Liver (tissue), 9 donors: ENCODE data around the gene RBMS3. TPM values are rescaled to one million over a fixed set of nuclear protein-coding genes. Genes with fewer than 3 reads are reported as not detected.

Experiments
- DNase-seq: peaks from one replicate; pipeline ENCODE4 v3.0.0-alpha.2; 2017; ENCODE audit warnings: low spot score
- H3K27ac ChIP-seq, 2 donors: one replicate each; pipeline ENCODE4 v1.7.0; 2013; ENCODE audit warnings: inconsistent platforms in 2 of 2, low read length in 2 of 2, control low read depth in 1 of 2, low read depth in 1 of 2, mild to moderate bottlenecking in 1 of 2
- H3K27me3 ChIP-seq, 4 donors: one replicate each; pipeline versions ENCODE4 v1.6.1 to v1.7.0; 2013; ENCODE audit warnings: low read length in 3 of 4, inconsistent platforms in 1 of 4, mild to moderate bottlenecking in 1 of 4, moderate library complexity in 1 of 4; ENCODE audit not compliant: control insufficient read depth in 4 of 4, insufficient read depth in 4 of 4
- H3K36me3 ChIP-seq, 4 donors: one replicate each; pipeline versions ENCODE4 v1.6.1 to v1.7.0; 2013; ENCODE audit warnings: low read length in 3 of 4, mild to moderate bottlenecking in 3 of 4, low read depth in 1 of 4, moderate library complexity in 1 of 4; ENCODE audit not compliant: control insufficient read depth in 4 of 4, insufficient read depth in 3 of 4
- H3K4me1 ChIP-seq, 4 donors: one replicate each; pipeline versions ENCODE4 v1.6.1 to v1.7.0; 2013; ENCODE audit warnings: low read length in 3 of 4, mild to moderate bottlenecking in 3 of 4, moderate library complexity in 1 of 4; ENCODE audit not compliant: control insufficient read depth in 4 of 4, insufficient read depth in 4 of 4
- H3K4me3 ChIP-seq, 3 donors: one replicate each; pipeline versions ENCODE4 v1.6.1 to v1.7.0; 2013; ENCODE audit warnings: low read length in 3 of 3, control low read depth in 1 of 3, low read depth in 1 of 3, mild to moderate bottlenecking in 1 of 3
- H3K9ac ChIP-seq, 2 donors: one replicate each; pipeline ENCODE4 v1.7.0; 2013; ENCODE audit warnings: low read length in 2 of 2, mild to moderate bottlenecking in 2 of 2, moderate library complexity in 2 of 2, control low read depth in 1 of 2, low read depth in 1 of 2
- H3K9me3 ChIP-seq, 4 donors: one replicate each; pipeline versions ENCODE4 v1.6.1 to v1.7.0; 2013; ENCODE audit warnings: low read length in 3 of 4; ENCODE audit not compliant: control insufficient read depth in 4 of 4
- FOXA2 ChIP-seq: IDR thresholded peaks from 2 replicates; pipeline ENCODE4 v1.6.1; 2016; ENCODE audit warnings: antibody characterized with exemption
- GABPA ChIP-seq, 2 donors: IDR thresholded peaks in 1 of 2; conservative IDR thresholded peaks in 1 of 2; 2 replicates each; pipeline ENCODE4 v1.6.1; 2016; ENCODE audit warnings: antibody characterized with exemption in 2 of 2, mild to moderate bottlenecking in 1 of 2, moderate library complexity in 1 of 2
- HNF4A ChIP-seq, 2 donors: conservative IDR thresholded peaks; 2 replicates each; pipeline ENCODE4 v1.6.1; 2016; ENCODE audit warnings: antibody characterized with exemption in 2 of 2, mild to moderate bottlenecking in 2 of 2
- HNF4G ChIP-seq: IDR thresholded peaks from 2 replicates; pipeline ENCODE4 v1.6.1; 2016; ENCODE audit warnings: antibody characterized with exemption
- JUND ChIP-seq, 2 donors: IDR thresholded peaks; 2 replicates each; pipeline ENCODE4 v1.6.1; 2016; ENCODE audit warnings: antibody characterized with exemption in 2 of 2
- NR2F2 ChIP-seq: IDR thresholded peaks from 2 replicates; pipeline ENCODE4 v1.6.1; 2016; ENCODE audit warnings: antibody characterized with exemption
- RAD21 ChIP-seq, 2 donors: IDR thresholded peaks; 2 replicates each; pipeline ENCODE4 v1.6.1; 2016; ENCODE audit warnings: antibody characterized with exemption in 2 of 2, mild to moderate bottlenecking in 2 of 2
- RXRA ChIP-seq, 2 donors: IDR thresholded peaks; 2 replicates each; pipeline ENCODE4 v1.6.1; 2017 to 2018; ENCODE audit warnings: antibody characterized with exemption in 2 of 2, mild to moderate bottlenecking in 1 of 2
- SP1 ChIP-seq: IDR thresholded peaks from 2 replicates; pipeline ENCODE4 v1.6.1; 2018; ENCODE audit warnings: antibody characterized with exemption, mild to moderate bottlenecking
- TAF1 ChIP-seq: conservative IDR thresholded peaks from 2 replicates; pipeline ENCODE4 v1.6.1; 2016; ENCODE audit warnings: antibody characterized with exemption, mild to moderate bottlenecking
- WGBS: extraction: QIAGEN DNeasy Blood & Tissue Kit; methylation state at CpG from one replicate; pipeline ENCODE4 v1.1.7; 2013; 5-methylcytosine and 5-hydroxymethylcytosine counted together
- polyA plus RNA-seq, 2 donors: library from polyadenylated mRNA; stranded (reverse) in 1 of 2; unstranded in 1 of 2; fragments of 200-250 nt in 1 of 2; fragments of >200 nt in 1 of 2; fragmentation: Nextera tagmentation in 1 of 2; extraction: Ambion mirVana in 1 of 2; gene quantifications; one replicate each; pipeline versions ENCODE4 v1.2.1 to v1.2.3, GENCODE V29; 2013 to 2015
- total RNA-seq, 2 donors: library from RNA; depleted of rRNA; stranded (reverse); fragments of >200 nt; gene quantifications; one replicate each; pipeline ENCODE4 v1.2.3, GENCODE V29; 2014
- TF ChIP-seq, protein P1 (sequence below): IDR thresholded peaks from 2 replicates; pipeline ENCODE4 v1.6.1; 2016; ENCODE audit warnings: antibody characterized with exemption
- TF ChIP-seq, protein P2 (sequence below): fragments of 150-350 bp; IDR thresholded peaks from 2 replicates; pipeline ENCODE4 v1.5.1; 2017; ENCODE audit warnings: improper control_type of control experiment, low read depth, low read length; ENCODE audit not compliant: missing input control
- TF ChIP-seq, protein P3 (sequence below): IDR thresholded peaks from 2 replicates; pipeline ENCODE4 v1.6.1; 2016; ENCODE audit warnings: antibody characterized with exemption
- TF ChIP-seq, protein P4 (sequence below): IDR thresholded peaks from 2 replicates; pipeline ENCODE4 v1.6.1; 2016; ENCODE audit warnings: antibody characterized with exemption, mild to moderate bottlenecking
- TF ChIP-seq, protein P5 (sequence below): IDR thresholded peaks from 2 replicates; pipeline ENCODE4 v1.6.1; 2016; ENCODE audit warnings: antibody characterized with exemption
- donor health status: healthy.
- donor health status: healthy.
- donor health status: healthy.
- donor health status: healthy.
- donor health status: healthy.

RBMS3 gene
- total and polyA plus RNA-seq, 4 donors: 1.2 to 14.9 (median 9.3) TPM

DNA sequence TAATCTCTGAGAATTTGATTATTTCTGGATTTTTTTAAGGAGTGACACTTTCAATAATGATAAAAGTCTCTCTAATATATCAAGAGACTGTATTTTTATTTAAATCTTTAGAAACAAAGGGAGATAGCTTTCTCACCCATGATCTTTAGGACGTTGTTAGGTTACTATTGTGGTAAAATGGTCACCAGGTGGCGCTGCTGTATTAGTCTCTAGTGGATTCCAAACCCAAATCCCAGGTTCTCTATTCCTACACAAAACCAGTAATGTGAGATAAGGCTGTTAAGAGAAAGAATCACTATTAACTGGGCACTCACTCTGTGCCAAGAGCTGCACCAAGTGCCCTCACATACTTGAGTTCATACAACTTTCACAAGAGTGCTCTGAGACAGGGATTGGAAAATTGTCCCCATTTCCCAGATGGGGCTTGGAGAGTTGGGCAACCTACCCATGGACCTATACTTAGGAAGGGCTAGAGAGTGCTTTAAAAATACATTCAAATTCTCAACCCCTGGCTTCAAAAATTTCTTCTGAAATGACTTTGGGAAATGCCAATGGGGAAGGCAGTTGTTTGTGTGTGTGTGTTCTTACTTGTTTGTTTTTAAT lies 732.2 kb downstream of the RBMS3 start:
- no peaks in the 10 kb centered on the region for H3K9me3 ChIP-seq
- 0% methylated on average over 2 of the region's 2 CpGs for WGBS
- no peak overlapping the region for H3K27ac ChIP-seq
- DNase-seq: peak; percentile 68
- H3K4me1 ChIP-seq: no peaks in the 10 kb centered on the region
- TF ChIP-seq, protein P1, sequence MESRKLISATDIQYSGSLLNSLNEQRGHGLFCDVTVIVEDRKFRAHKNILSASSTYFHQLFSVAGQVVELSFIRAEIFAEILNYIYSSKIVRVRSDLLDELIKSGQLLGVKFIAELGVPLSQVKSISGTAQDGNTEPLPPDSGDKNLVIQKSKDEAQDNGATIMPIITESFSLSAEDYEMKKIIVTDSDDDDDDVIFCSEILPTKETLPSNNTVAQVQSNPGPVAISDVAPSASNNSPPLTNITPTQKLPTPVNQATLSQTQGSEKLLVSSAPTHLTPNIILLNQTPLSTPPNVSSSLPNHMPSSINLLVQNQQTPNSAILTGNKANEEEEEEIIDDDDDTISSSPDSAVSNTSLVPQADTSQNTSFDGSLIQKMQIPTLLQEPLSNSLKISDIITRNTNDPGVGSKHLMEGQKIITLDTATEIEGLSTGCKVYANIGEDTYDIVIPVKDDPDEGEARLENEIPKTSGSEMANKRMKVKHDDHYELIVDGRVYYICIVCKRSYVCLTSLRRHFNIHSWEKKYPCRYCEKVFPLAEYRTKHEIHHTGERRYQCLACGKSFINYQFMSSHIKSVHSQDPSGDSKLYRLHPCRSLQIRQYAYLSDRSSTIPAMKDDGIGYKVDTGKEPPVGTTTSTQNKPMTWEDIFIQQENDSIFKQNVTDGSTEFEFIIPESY: no peak
- TF ChIP-seq JUND (IDR thresholded peaks at IDR 0.05): no peak
- TF ChIP-seq NR2F2: no peak
- no peak for TF ChIP-seq SP1
- TF ChIP-seq FOXA2: no peak
- TF ChIP-seq, protein P2, sequence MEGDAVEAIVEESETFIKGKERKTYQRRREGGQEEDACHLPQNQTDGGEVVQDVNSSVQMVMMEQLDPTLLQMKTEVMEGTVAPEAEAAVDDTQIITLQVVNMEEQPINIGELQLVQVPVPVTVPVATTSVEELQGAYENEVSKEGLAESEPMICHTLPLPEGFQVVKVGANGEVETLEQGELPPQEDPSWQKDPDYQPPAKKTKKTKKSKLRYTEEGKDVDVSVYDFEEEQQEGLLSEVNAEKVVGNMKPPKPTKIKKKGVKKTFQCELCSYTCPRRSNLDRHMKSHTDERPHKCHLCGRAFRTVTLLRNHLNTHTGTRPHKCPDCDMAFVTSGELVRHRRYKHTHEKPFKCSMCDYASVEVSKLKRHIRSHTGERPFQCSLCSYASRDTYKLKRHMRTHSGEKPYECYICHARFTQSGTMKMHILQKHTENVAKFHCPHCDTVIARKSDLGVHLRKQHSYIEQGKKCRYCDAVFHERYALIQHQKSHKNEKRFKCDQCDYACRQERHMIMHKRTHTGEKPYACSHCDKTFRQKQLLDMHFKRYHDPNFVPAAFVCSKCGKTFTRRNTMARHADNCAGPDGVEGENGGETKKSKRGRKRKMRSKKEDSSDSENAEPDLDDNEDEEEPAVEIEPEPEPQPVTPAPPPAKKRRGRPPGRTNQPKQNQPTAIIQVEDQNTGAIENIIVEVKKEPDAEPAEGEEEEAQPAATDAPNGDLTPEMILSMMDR: peak; percentile 58
- TF ChIP-seq RAD21 (IDR thresholded peaks at IDR 0.05): peak; percentile 83 to 86
- TF ChIP-seq, protein P3, sequence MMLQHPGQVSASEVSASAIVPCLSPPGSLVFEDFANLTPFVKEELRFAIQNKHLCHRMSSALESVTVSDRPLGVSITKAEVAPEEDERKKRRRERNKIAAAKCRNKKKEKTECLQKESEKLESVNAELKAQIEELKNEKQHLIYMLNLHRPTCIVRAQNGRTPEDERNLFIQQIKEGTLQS: no peak
- no peaks in the 10 kb centered on the region for H3K36me3 ChIP-seq
- peaks cover 0 to 2% (median 0%) of the 10 kb centered on the region in 4 donors for H3K27me3 ChIP-seq
- no peak overlapping the region for H3K4me3 ChIP-seq
- no peak overlapping the region for H3K9ac ChIP-seq

DNA sequence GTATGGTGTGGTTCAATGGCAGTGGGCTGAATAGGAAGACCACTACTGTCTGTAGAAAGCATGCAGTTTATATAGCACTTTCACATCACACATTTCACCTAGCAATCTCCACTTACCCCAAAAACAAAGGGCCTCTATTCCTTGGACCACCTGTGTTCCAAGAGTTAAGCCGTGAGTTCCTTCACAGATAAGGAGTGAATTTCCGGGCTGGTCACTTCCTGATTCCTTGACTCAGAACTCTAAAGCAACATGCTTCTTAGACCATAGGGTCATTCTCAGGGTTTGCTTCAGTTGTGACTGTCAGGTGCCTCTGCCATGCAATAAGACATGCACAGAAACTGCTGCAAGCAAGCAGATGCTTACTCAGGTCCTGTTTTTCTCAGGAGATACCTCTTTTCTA lies 737.0 kb downstream of the RBMS3 start:
- no peaks in the 10 kb centered on the region for H3K9me3 ChIP-seq
- DNase-seq: no peak
- H3K4me1 ChIP-seq: no peaks in the 10 kb centered on the region
- H3K9ac ChIP-seq: no peak overlapping the region
- 29% methylated on average over 2 of the region's 2 CpGs for WGBS
- no peaks in the 10 kb centered on the region for H3K36me3 ChIP-seq
- H3K27me3 ChIP-seq: peaks cover 0 to 4% (median under 1%) of the 10 kb centered on the region in 4 donors
- H3K4me3 ChIP-seq: no peak overlapping the region
- H3K27ac ChIP-seq: no peak overlapping the region
- TF ChIP-seq GABPA (IDR thresholded peaks at IDR 0.05 in 1 of 2, conservative IDR thresholded peaks at IDR 0.05 in 1 of 2) (no peak), HNF4A (conservative IDR thresholded peaks at IDR 0.05) (no peak), NR2F2 (no peak), TAF1 (no peak), RXRA (IDR thresholded peaks at IDR 0.05) (no peak), HNF4G (no peak)
- TF ChIP-seq, protein P4, sequence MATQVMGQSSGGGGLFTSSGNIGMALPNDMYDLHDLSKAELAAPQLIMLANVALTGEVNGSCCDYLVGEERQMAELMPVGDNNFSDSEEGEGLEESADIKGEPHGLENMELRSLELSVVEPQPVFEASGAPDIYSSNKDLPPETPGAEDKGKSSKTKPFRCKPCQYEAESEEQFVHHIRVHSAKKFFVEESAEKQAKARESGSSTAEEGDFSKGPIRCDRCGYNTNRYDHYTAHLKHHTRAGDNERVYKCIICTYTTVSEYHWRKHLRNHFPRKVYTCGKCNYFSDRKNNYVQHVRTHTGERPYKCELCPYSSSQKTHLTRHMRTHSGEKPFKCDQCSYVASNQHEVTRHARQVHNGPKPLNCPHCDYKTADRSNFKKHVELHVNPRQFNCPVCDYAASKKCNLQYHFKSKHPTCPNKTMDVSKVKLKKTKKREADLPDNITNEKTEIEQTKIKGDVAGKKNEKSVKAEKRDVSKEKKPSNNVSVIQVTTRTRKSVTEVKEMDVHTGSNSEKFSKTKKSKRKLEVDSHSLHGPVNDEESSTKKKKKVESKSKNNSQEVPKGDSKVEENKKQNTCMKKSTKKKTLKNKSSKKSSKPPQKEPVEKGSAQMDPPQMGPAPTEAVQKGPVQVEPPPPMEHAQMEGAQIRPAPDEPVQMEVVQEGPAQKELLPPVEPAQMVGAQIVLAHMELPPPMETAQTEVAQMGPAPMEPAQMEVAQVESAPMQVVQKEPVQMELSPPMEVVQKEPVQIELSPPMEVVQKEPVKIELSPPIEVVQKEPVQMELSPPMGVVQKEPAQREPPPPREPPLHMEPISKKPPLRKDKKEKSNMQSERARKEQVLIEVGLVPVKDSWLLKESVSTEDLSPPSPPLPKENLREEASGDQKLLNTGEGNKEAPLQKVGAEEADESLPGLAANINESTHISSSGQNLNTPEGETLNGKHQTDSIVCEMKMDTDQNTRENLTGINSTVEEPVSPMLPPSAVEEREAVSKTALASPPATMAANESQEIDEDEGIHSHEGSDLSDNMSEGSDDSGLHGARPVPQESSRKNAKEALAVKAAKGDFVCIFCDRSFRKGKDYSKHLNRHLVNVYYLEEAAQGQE: no peak
- TF ChIP-seq, protein P5, sequence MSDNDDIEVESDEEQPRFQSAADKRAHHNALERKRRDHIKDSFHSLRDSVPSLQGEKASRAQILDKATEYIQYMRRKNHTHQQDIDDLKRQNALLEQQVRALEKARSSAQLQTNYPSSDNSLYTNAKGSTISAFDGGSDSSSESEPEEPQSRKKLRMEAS: no peak
- TF ChIP-seq, protein P1: no peak
